ENCODE data around the gene GFPT1.
A peak's percentile ranks its signal among the peaks of the same experiment; 100 is the strongest.
"Not testable (repeated sequence)": the region's sequence is repeated elsewhere in the genome, so short reads cannot be mapped to it uniquely, and the experiment has no call there.

The GFPT1 gene

GRCh38 chr2:69386789-69387734 is at the start of gene GFPT1:
Gene GFPT1 (minus strand): TSS chr2:69387227. CDS start chr2:69387071, 156 bp downstream.
- DNase-seq (ENCODE audit: low read depth in 2 of 2), result peak; percentile 80 to 84

- DNase-seq (ENCODE audit: low read depth in 2 of 2), result no peak
These were observed 49.5 kb upstream of the GFPT1 start for GRCh38 chr2:69436596-69436937.

GRCh38 chr2:69434753-69435152 is 47.7 kb upstream of the GFPT1 start:
- no peak for DNase-seq (ENCODE audit: low read depth in 2 of 2)

- DNase-seq (ENCODE audit: low read depth in 2 of 2), result no peak
These were observed 42.6 kb upstream of the GFPT1 start for GRCh38 chr2:69429491-69430183.

GRCh38 chr2:69428981-69429380 is 42.0 kb upstream of the GFPT1 start:
- DNase-seq (ENCODE audit: low read depth in 2 of 2), result no peak

GRCh38 chr2:69424419-69424818 is 37.4 kb upstream of the GFPT1 start:
- no peak for DNase-seq (ENCODE audit: low read depth in 2 of 2)

- DNase-seq (ENCODE audit: low read depth in 2 of 2), result no peak
These were observed 35.2 kb upstream of the GFPT1 start for GRCh38 chr2:69422198-69422597.

- DNase-seq (ENCODE audit: low read depth in 2 of 2), result not testable (repeated sequence)
These were observed 32.1 kb upstream of the GFPT1 start for GRCh38 chr2:69419111-69419510.

GRCh38 chr2:69416147-69416546 is 29.1 kb upstream of the GFPT1 start:
- DNase-seq (ENCODE audit: low read depth in 2 of 2), result no peak

- no peak for DNase-seq (ENCODE audit: low read depth in 2 of 2)
These were observed 24.1 kb upstream of the GFPT1 start for GRCh38 chr2:69411120-69411519.

- no peak for DNase-seq (ENCODE audit: low read depth in 2 of 2)
These were observed 18.3 kb upstream of the GFPT1 start for GRCh38 chr2:69405306-69405705.

- DNase-seq (ENCODE audit: low read depth in 2 of 2), result no peak
These were observed 13.1 kb upstream of the GFPT1 start for GRCh38 chr2:69400121-69400520.

GRCh38 chr2:69397234-69397633 is 10.2 kb upstream of the GFPT1 start:
- DNase-seq (ENCODE audit: low read depth in 2 of 2), result no peak

- no peak for DNase-seq (ENCODE audit: low read depth in 2 of 2)
These were observed 8.8 kb upstream of the GFPT1 start for GRCh38 chr2:69395866-69396265.

GRCh38 chr2:69393963-69394362 is 6.9 kb upstream of the GFPT1 start:
- no peak for DNase-seq (ENCODE audit: low read depth in 2 of 2)

GRCh38 chr2:69390471-69390870 is 3.4 kb upstream of the GFPT1 start:
- no peak for DNase-seq (ENCODE audit: low read depth in 2 of 2)

- no peak for DNase-seq (ENCODE audit: low read depth in 2 of 2)
These were observed 3.0 kb upstream of the GFPT1 start for GRCh38 chr2:69390001-69390400.

- no peak for DNase-seq (ENCODE audit: low read depth in 2 of 2)
These were observed 2.2 kb upstream of the GFPT1 start for GRCh38 chr2:69389271-69389670.

GRCh38 chr2:69387770-69388481 is 899 bp upstream of the GFPT1 start:
- no peak for DNase-seq (ENCODE audit: low read depth in 2 of 2)

GRCh38 chr2:69386360-69386759 is 667 bp downstream of the GFPT1 start:
- DNase-seq (ENCODE audit: low read depth in 2 of 2), result no peak

GRCh38 chr2:69385443-69386151 is 1.4 kb downstream of the GFPT1 start:
- no peak for DNase-seq (ENCODE audit: low read depth in 2 of 2)

- DNase-seq (ENCODE audit: low read depth in 2 of 2), result no peak
These were observed 2.4 kb downstream of the GFPT1 start for GRCh38 chr2:69384618-69385081.
